GM12891 (cell line): ENCODE measurements around the gene LIMD2.

ENCODE experiments used
- POLR2A ChIP-seq: IDR thresholded peaks from 2 replicates; pipeline ENCODE4 v1.6.1; 2011; ENCODE audit warnings: low read depth, low read length, control low read depth
- POLR2AphosphoS5 ChIP-seq: IDR thresholded peaks from 2 replicates; pipeline ENCODE4 v1.6.1; 2011; ENCODE audit warnings: low read depth, low read length, control low read depth
- TAF1 ChIP-seq: IDR thresholded peaks from 2 replicates; pipeline ENCODE4 v1.6.1; 2011; ENCODE audit warnings: low read depth, low read length, control low read depth

GRCh38 chr17:63658366-63658765 lies 41.6 kb downstream of the LIMD2 start:
- TF ChIP-seq POLR2AphosphoS5, result no peak
- no peak for TF ChIP-seq POLR2A
- no peak for TF ChIP-seq TAF1
